HEK293 (cell line): ENCODE measurements around the gene S100A8.
"Not testable (repeated sequence)": the region's sequence is repeated elsewhere in the genome, so short reads cannot be mapped to it uniquely, and the experiment has no call there.

ENCODE experiments used
- SP2 ChIP-seq: fragments of 450-650 bp; formaldehyde crosslinking; IDR thresholded peaks from 2 replicates; pipeline ENCODE4 v1.5.1; 2016; ENCODE audit warnings: missing biosample characterization, missing genetic modification characterization
- ZBTB11 ChIP-seq: fragments of 450-650 bp; formaldehyde crosslinking; conservative IDR thresholded peaks from 2 replicates; pipeline ENCODE4 v1.5.1; 2016; ENCODE audit warnings: low read depth, missing biosample characterization, missing genetic modification characterization
- ZBTB48 ChIP-seq: fragments of 450-650 bp; formaldehyde crosslinking; IDR thresholded peaks from 2 replicates; pipeline ENCODE4 v1.5.1; 2016; ENCODE audit warnings: missing biosample characterization, missing genetic modification characterization
- ZNF10 ChIP-seq: fragments of 450-650 bp; formaldehyde crosslinking; IDR thresholded peaks from 2 replicates; pipeline ENCODE4 v1.5.1; 2017; ENCODE audit warnings: missing biosample characterization, missing genetic modification characterization
- ZNF121 ChIP-seq: fragments of 450-650 bp; formaldehyde crosslinking; IDR thresholded peaks from 2 replicates; pipeline ENCODE4 v1.5.1; 2016; ENCODE audit warnings: missing biosample characterization, missing genetic modification characterization
- ZNF324 ChIP-seq: fragments of 450-650 bp; formaldehyde crosslinking; IDR thresholded peaks from 2 replicates; pipeline ENCODE4 v1.5.1; 2016; ENCODE audit warnings: missing biosample characterization, missing genetic modification characterization
- ZNF514 ChIP-seq: fragments of 450-650 bp; formaldehyde crosslinking; IDR thresholded peaks from 2 replicates; pipeline ENCODE4 v1.5.1; 2016; ENCODE audit warnings: missing biosample characterization, missing genetic modification characterization
- TF ChIP-seq, protein P1 (sequence below): fragments of 450-650 bp; formaldehyde crosslinking; IDR thresholded peaks from 2 replicates; pipeline ENCODE4 v1.5.1; 2016; ENCODE audit warnings: missing biosample characterization, missing genetic modification characterization
- TF ChIP-seq, protein P2 (sequence below): fragments of 450-650 bp; formaldehyde crosslinking; IDR thresholded peaks from 2 replicates; pipeline ENCODE4 v1.5.1; 2017; ENCODE audit warnings: missing biosample characterization, missing genetic modification characterization

DNA sequence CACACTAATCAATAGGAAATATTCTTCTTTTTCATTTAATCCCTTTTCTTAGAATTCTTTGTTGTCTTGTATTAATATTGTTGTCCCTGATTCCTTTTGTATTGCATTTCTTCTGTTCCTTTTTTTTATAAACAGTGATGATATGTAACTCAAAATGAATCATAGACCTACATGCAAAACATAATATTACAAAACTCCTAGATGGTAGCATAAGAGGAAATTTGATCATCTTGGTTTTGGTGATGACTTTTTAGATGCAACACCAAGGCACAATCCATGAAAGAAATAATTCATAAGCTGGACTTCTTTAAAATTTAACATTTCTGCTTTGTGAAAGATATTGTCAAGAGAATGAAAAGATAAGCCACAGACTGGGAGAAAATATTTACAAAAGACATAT is 23.1 kb upstream of the S100A8 start:
- TF ChIP-seq, protein P1, sequence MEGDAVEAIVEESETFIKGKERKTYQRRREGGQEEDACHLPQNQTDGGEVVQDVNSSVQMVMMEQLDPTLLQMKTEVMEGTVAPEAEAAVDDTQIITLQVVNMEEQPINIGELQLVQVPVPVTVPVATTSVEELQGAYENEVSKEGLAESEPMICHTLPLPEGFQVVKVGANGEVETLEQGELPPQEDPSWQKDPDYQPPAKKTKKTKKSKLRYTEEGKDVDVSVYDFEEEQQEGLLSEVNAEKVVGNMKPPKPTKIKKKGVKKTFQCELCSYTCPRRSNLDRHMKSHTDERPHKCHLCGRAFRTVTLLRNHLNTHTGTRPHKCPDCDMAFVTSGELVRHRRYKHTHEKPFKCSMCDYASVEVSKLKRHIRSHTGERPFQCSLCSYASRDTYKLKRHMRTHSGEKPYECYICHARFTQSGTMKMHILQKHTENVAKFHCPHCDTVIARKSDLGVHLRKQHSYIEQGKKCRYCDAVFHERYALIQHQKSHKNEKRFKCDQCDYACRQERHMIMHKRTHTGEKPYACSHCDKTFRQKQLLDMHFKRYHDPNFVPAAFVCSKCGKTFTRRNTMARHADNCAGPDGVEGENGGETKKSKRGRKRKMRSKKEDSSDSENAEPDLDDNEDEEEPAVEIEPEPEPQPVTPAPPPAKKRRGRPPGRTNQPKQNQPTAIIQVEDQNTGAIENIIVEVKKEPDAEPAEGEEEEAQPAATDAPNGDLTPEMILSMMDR (tag by site-specific recombination): not testable (repeated sequence)
- TF ChIP-seq ZBTB48 (tag by site-specific recombination); ZNF514 (tag by site-specific recombination); SP2 (tag by site-specific recombination); ZNF121; ZNF324 (tag by site-specific recombination); ZBTB11 (tag by site-specific recombination); ZNF10 (tag by site-specific recombination): not testable (repeated sequence)
- TF ChIP-seq, protein P2, sequence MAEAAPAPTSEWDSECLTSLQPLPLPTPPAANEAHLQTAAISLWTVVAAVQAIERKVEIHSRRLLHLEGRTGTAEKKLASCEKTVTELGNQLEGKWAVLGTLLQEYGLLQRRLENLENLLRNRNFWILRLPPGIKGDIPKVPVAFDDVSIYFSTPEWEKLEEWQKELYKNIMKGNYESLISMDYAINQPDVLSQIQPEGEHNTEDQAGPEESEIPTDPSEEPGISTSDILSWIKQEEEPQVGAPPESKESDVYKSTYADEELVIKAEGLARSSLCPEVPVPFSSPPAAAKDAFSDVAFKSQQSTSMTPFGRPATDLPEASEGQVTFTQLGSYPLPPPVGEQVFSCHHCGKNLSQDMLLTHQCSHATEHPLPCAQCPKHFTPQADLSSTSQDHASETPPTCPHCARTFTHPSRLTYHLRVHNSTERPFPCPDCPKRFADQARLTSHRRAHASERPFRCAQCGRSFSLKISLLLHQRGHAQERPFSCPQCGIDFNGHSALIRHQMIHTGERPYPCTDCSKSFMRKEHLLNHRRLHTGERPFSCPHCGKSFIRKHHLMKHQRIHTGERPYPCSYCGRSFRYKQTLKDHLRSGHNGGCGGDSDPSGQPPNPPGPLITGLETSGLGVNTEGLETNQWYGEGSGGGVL (tag by site-specific recombination): not testable (repeated sequence)
